Measurements from ENCODE around the gene ZNF497.

GRCh38 chr19:58338825-58339558, 23.6 kb downstream of the ZNF497 start:
- no peak for TF ChIP-seq CTCF (IDR thresholded peaks at IDR 0.05; ENCODE audit: low read length)
- TF ChIP-seq EZH2 (optimal IDR thresholded peaks at IDR 0.05; ENCODE audit: low read depth, low read length), result no peak

Measured in MM.1S (cell line).